Coronary artery (tissue), 2 donors: ENCODE data around the gene CHRND.

Source experiments
- DNase-seq: peaks from one replicate; pipeline ENCODE4 v3.0.0-alpha.2; 2017; ENCODE audit warnings: low spot score
- H3K27ac ChIP-seq, 2 donors: fragments of 200-600 bp; sonication (generic); one replicate each; pipeline ENCODE4 v1.5.1; 2016 to 2019
- H3K4me3 ChIP-seq: fragments of 200-600 bp; sonication (generic); 2 replicates; pipeline ENCODE4 v1.5.1; 2016; ENCODE audit warnings: mild to moderate bottlenecking, moderate library complexity
- CTCF ChIP-seq: fragments of 200-600 bp; sonication (generic); IDR thresholded peaks from one replicate; pipeline ENCODE4 v1.5.1; 2019; ENCODE audit warnings: antibody characterized with exemption

The CHRND gene

GRCh38 chr2:232520489-232520888 lies 5.5 kb upstream of the CHRND start:
- no peak for DNase-seq
- no peak for TF ChIP-seq CTCF

GRCh38 chr2:232521098-232521497 lies 4.9 kb upstream of the CHRND start:
- no peak for DNase-seq
- Histone ChIP-seq H3K4me3 (no peak overlapping the region), H3K27ac (no peak overlapping the region)
- no peak for TF ChIP-seq CTCF

More at GRCh38 chr2:232520489-232520888, 5.5 kb upstream of the CHRND start:
- Histone ChIP-seq H3K27ac (no peak overlapping the region), H3K4me3 (no peak overlapping the region)

GRCh38 chr2:232521959-232522622 lies 3.9 kb upstream of the CHRND start:
- no peak for DNase-seq
- Histone ChIP-seq H3K4me3 (peak overlapping the region; percentile 65), H3K27ac (no peak overlapping the region)
- peak; percentile 90 for TF ChIP-seq CTCF

GRCh38 chr2:232522623-232523401 lies 3.1 kb upstream of the CHRND start:
- peak overlapping the region; percentile 65 for H3K4me3 ChIP-seq
- TF ChIP-seq CTCF = no peak
- H3K27ac ChIP-seq = no peak overlapping the region
- DNase-seq = no peak

GRCh38 chr2:232523402-232523681 lies 2.6 kb upstream of the CHRND start:
- no peak for TF ChIP-seq CTCF
- Histone ChIP-seq H3K27ac (no peak overlapping the region), H3K4me3 (peak overlapping the region; percentile 46)
- no peak for DNase-seq

- H3K4me3 ChIP-seq = peak overlapping the region; percentile 46
- H3K27ac ChIP-seq = no peak overlapping the region
- TF ChIP-seq CTCF = no peak
- DNase-seq = no peak
Observed at GRCh38 chr2:232523682-232524597, 2.0 kb upstream of the CHRND start.
